Endothelial cell of umbilical vein (primary cell): ENCODE data around the gene SBK1. TPM values are rescaled to one million over a fixed set of nuclear protein-coding genes. Genes with fewer than 3 reads are reported as not detected.

ENCODE experiments used
- BruUV-seq: library from RNA; stranded (reverse); fragments of 400-500 nt; replicated peaks from 2 replicates; lab custom pipeline; 2021; lab: Mats Ljungman, UMichigan
- CTCF ChIA-PET: fragments of 300-600, 350-600 bp; sonication (Branson Sonifier 250); formaldehyde crosslinking; loops from one replicate; lab custom pipeline; 2021; ENCODE audit warnings: antibody characterized with exemption, inconsistent platforms; lab: Charles Lee
- POLR2A ChIA-PET: fragments of 300-600, 350-600 bp; sonication (Branson Sonifier 250); formaldehyde crosslinking; loops from one replicate; lab custom pipeline; 2021; ENCODE audit warnings: antibody characterized with exemption, inconsistent platforms; lab: Charles Lee
- DNase-seq: peaks from one replicate; pipeline ENCODE4 v3.0.0-alpha.2; 2011; ENCODE audit warnings: low read depth, low spot score
- FAIRE-seq: peaks from 2 replicates; lab custom pipeline; 2011; peaks lifted over from hg19 to GRCh38; lab: Jason Lieb, UNC
- H2AFZ ChIP-seq: 2 replicates; pipeline ENCODE4 v1.6.0; 2012; ENCODE audit warnings: low read depth, low read length, control low read depth, inconsistent platforms
- H3K27ac ChIP-seq: 2 replicates; pipeline ENCODE4 v1.5.1; 2011; ENCODE audit warnings: low read depth, mild to moderate bottlenecking, control low read depth, low read length, moderate library complexity; ENCODE audit not compliant: insufficient read depth
- H3K27me3 ChIP-seq, 2 experiments: 2 replicates each; pipeline versions ENCODE4 v1.6.0 to v1.6.1; 2011; ENCODE audit warnings: low read length in 2 of 2, mixed read lengths in 1 of 2; ENCODE audit not compliant: control insufficient read depth in 2 of 2, insufficient read depth in 2 of 2
- H3K36me3 ChIP-seq, 2 experiments: 2 replicates in 1 of 2; 3 replicates in 1 of 2; pipeline ENCODE4 v1.5.1; 2011; ENCODE audit warnings: low read length in 2 of 2, mild to moderate bottlenecking in 1 of 2, moderate library complexity in 1 of 2; ENCODE audit not compliant: control insufficient read depth in 2 of 2, insufficient read depth in 2 of 2; ENCODE audit errors: extremely low read depth in 1 of 2
- H3K4me1 ChIP-seq: 3 replicates; pipeline ENCODE4 v1.5.1; 2011; ENCODE audit warnings: mild to moderate bottlenecking, low read length; ENCODE audit not compliant: control insufficient read depth, insufficient read depth; ENCODE audit errors: extremely low read depth
- H3K4me2 ChIP-seq: 2 replicates; pipeline ENCODE4 v1.6.1; 2011; ENCODE audit warnings: low read length, control low read depth, mixed read lengths; ENCODE audit not compliant: insufficient read depth
- H3K4me3 ChIP-seq, 3 experiments: fragments of 200-600 bp in 1 of 3; sonication (generic), shearing (Covaris generic) in 1 of 3; replicated peaks in 1 of 3; 2 replicates each; pipeline ENCODE4 v1.5.1; 2011 to 2016; ENCODE audit warnings: control low read depth in 3 of 3, low read length in 3 of 3, mild to moderate bottlenecking in 2 of 3, inconsistent platforms in 1 of 3, low read depth in 1 of 3, moderate library complexity in 1 of 3; ENCODE audit not compliant: insufficient read depth in 1 of 3
- H3K79me2 ChIP-seq: 2 replicates; pipeline ENCODE4 v1.6.0; 2012; ENCODE audit warnings: low read length, inconsistent platforms; ENCODE audit not compliant: control insufficient read depth, insufficient read depth
- H3K9ac ChIP-seq: replicated peaks from 2 replicates; pipeline ENCODE3; 2011; ENCODE audit warnings: low read length, control low read depth; ENCODE audit not compliant: insufficient read depth; ENCODE audit errors: extremely low read depth
- H3K9me1 ChIP-seq: replicated peaks from 3 replicates; pipeline ENCODE4 v1.6.0; 2011; ENCODE audit warnings: mild to moderate bottlenecking, low read length; ENCODE audit not compliant: control insufficient read depth, insufficient read depth; ENCODE audit errors: extremely low read depth
- H3K9me3 ChIP-seq: replicated peaks from 2 replicates; pipeline ENCODE4 v1.5.1; 2012; ENCODE audit warnings: low read length, inconsistent platforms; ENCODE audit not compliant: control insufficient read depth, insufficient read depth
- H4K20me1 ChIP-seq: replicated peaks from 2 replicates; pipeline ENCODE3; 2011; ENCODE audit warnings: mild to moderate bottlenecking, low read length; ENCODE audit not compliant: control insufficient read depth, insufficient read depth; ENCODE audit errors: extremely low read depth
- EZH2 ChIP-seq: IDR thresholded peaks from 2 replicates; pipeline ENCODE4 v1.6.1; 2012; ENCODE audit warnings: borderline replicate concordance, low read depth, mild to moderate bottlenecking, moderate library complexity, low read length, inconsistent platforms; ENCODE audit not compliant: severe bottlenecking
- FOS ChIP-seq: IDR thresholded peaks from 2 replicates; pipeline ENCODE4 v1.6.1; 2011; ENCODE audit warnings: mild to moderate bottlenecking, low read length, moderate library complexity, borderline replicate concordance; ENCODE audit not compliant: insufficient read depth
- GATA2 ChIP-seq: IDR thresholded peaks from 2 replicates; pipeline ENCODE4 v1.7.0; 2011; ENCODE audit warnings: low read depth, mild to moderate bottlenecking, moderate library complexity, mixed read lengths, low read length; ENCODE audit not compliant: insufficient read length, insufficient read depth
- MYC ChIP-seq: IDR thresholded peaks from one replicate; pipeline ENCODE4 v1.6.1; 2011; ENCODE audit warnings: mild to moderate bottlenecking, low read depth, low read length
- POLR2A ChIP-seq: IDR thresholded peaks from 2 replicates; pipeline ENCODE4 v1.6.1; 2012; ENCODE audit warnings: low read depth, mild to moderate bottlenecking, control low read depth, low read length
- dilution Hi-C: fragments of 300-500 bp; cut with MboI; formaldehyde crosslinking; loops from one replicate; pipeline ENCODE4 v1.15.0; 2019; ENCODE audit warnings: low sequenced_read_pairs; ENCODE audit not compliant: extremely low pct_ligation_motif_present
- intact Hi-C: fragments of 100-400 bp; cut with micrococcal nuclease; formaldehyde crosslinking; loops from one replicate; pipeline ENCODE4 v1.10.0; 2022
- polyA plus RNA-seq, 4 experiments: library from polyadenylated mRNA; depleted of rRNA in 3 of 4; stranded (reverse) in 3 of 4; unstranded in 1 of 4; fragments of >200 nt; gene quantifications; 2 replicates each; pipeline versions ENCODE4 v1.2.1 to v1.2.3, GENCODE V29; 2011 to 2012; ENCODE audit warnings: missing spikeins in 1 of 4
- total RNA-seq: library from RNA; stranded (reverse); gene quantifications from 2 replicates; pipeline ENCODE4 v1.2.3, GENCODE V29; 2021
- TF ChIP-seq, protein P1 (sequence below), 2 donors: IDR thresholded peaks; 1 replicate in 1 of 2; 2 replicates in 1 of 2; pipeline ENCODE4 v1.5.1; 2011; ENCODE audit warnings: low read length in 2 of 2, mild to moderate bottlenecking in 2 of 2, moderate library complexity in 2 of 2, control low read depth in 1 of 2, inconsistent platforms in 1 of 2, low read depth in 1 of 2; ENCODE audit not compliant: insufficient read depth in 1 of 2; ENCODE audit errors: extremely low read depth in 1 of 2
- TF ChIP-seq, protein P2 (sequence below): IDR thresholded peaks from 2 replicates; pipeline ENCODE4 v1.6.1; 2011; ENCODE audit not compliant: insufficient read depth, insufficient read length

The SBK1 gene
- total and polyA plus RNA-seq, 2 donors (not counting 3 experiments of a cell fraction or from before 2014, with no cell fraction given): 0.19 to 0.51 TPM

DNA sequence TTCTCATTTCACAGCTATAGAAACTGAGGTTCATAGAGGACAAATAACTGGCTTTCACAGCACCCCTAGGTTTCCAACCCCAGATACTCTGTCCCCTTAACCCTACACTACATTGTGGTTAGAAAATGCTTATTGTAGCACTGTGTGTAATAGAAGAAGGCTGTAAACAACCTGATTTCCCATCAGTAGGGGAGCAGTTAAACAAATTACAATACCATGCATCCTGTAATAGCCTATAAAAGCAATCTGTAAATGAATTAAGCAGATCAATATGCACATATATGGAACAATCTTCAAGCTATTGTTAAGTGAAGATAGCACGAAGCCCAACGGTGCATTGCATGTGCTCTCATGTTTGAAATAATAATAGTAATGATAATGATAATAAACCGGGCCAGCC lies 41.3 kb upstream of the SBK1 start:
- no TSS peak for BruUV-seq
- ChIA-PET POLR2A (no interaction called here), CTCF (no interaction called here)
- Histone ChIP-seq H3K79me2 (no peaks in the 10 kb centered on the region), H3K4me3 (no peak overlapping the region), H3K27ac (no peak overlapping the region), H3K27me3 (peaks cover 2 to 4% of the 10 kb centered on the region in 2 experiments), H3K36me3 (no peaks in the 10 kb centered on the region), H3K4me1 (no peaks in the 10 kb centered on the region), H4K20me1 (no peaks in the 10 kb centered on the region), H3K4me2 (no peak overlapping the region), H3K9me1 (no peaks in the 10 kb centered on the region), H2AFZ (no peak overlapping the region), H3K9me3 (no peaks in the 10 kb centered on the region), H3K9ac (no peak overlapping the region)
- intact Hi-C loops: no loop called here
- no peak for FAIRE-seq
- dilution Hi-C loops: no loop called here
- no peak for TF ChIP-seq FOS
- no peak for TF ChIP-seq MYC
- TF ChIP-seq EZH2: no peak
- TF ChIP-seq POLR2A: no peak
- TF ChIP-seq, protein P1, sequence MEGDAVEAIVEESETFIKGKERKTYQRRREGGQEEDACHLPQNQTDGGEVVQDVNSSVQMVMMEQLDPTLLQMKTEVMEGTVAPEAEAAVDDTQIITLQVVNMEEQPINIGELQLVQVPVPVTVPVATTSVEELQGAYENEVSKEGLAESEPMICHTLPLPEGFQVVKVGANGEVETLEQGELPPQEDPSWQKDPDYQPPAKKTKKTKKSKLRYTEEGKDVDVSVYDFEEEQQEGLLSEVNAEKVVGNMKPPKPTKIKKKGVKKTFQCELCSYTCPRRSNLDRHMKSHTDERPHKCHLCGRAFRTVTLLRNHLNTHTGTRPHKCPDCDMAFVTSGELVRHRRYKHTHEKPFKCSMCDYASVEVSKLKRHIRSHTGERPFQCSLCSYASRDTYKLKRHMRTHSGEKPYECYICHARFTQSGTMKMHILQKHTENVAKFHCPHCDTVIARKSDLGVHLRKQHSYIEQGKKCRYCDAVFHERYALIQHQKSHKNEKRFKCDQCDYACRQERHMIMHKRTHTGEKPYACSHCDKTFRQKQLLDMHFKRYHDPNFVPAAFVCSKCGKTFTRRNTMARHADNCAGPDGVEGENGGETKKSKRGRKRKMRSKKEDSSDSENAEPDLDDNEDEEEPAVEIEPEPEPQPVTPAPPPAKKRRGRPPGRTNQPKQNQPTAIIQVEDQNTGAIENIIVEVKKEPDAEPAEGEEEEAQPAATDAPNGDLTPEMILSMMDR (IDR thresholded peaks at IDR 0.05; ENCODE audit: extremely low read depth in 1 of 2, insufficient read depth in 1 of 2, low read depth in 1 of 2, low read length in 2 of 2): no peak
- no peak for DNase-seq

DNA sequence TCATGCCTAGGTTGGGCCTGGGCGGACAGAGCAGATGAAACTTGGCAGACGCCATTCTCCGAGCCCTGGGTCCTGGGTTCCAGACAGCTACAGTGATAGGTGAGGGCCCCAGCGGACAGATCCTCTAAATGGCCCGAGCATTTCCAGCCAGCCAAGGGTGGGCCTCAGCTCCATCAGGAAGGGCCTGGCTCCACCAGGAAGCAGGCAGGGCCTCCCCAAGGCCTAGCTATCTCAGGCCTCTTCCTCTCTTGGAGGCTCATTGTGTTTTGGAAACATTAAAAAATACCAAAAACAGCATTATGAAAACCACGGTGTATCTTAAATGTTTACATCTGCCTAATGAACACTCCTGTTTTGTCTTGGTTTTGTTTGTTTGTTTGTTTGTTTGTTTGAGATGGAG lies 38.2 kb upstream of the SBK1 start:
- no peak overlapping the region for H3K27ac ChIP-seq
- ChIA-PET CTCF (no interaction called here), POLR2A (no interaction called here)
- no peaks in the 10 kb centered on the region for H3K9me1 ChIP-seq
- no TSS peak for BruUV-seq
- no peak overlapping the region for H3K4me2 ChIP-seq
- no peak for DNase-seq
- H3K9ac ChIP-seq: no peak overlapping the region
- H3K4me3 ChIP-seq: no peak overlapping the region
- no peaks in the 10 kb centered on the region for H3K9me3 ChIP-seq
- no peaks in the 10 kb centered on the region for H3K36me3 ChIP-seq
- no peak overlapping the region for H2AFZ ChIP-seq
- intact Hi-C loops (no loop called here), dilution Hi-C loops (no loop called here)
- peaks cover 5 to 6% of the 10 kb centered on the region in 2 experiments for H3K27me3 ChIP-seq
- FAIRE-seq: no peak
- H4K20me1 ChIP-seq: no peaks in the 10 kb centered on the region
- no peaks in the 10 kb centered on the region for H3K79me2 ChIP-seq
- H3K4me1 ChIP-seq: no peaks in the 10 kb centered on the region
- TF ChIP-seq GATA2: no peak
- no peak for TF ChIP-seq POLR2A
- TF ChIP-seq, protein P1 (IDR thresholded peaks at IDR 0.05; ENCODE audit: extremely low read depth in 1 of 2, insufficient read depth in 1 of 2, low read depth in 1 of 2, low read length in 2 of 2): no peak
- no peak for TF ChIP-seq MYC
- TF ChIP-seq EZH2: no peak
- no peak for TF ChIP-seq FOS
- TF ChIP-seq, protein P2, sequence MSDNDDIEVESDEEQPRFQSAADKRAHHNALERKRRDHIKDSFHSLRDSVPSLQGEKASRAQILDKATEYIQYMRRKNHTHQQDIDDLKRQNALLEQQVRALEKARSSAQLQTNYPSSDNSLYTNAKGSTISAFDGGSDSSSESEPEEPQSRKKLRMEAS: no peak
